Esophagus muscularis mucosa (tissue), 4 donors: ENCODE data around the gene DVL1. TPM values are rescaled to one million over a fixed set of nuclear protein-coding genes. Genes with fewer than 3 reads are reported as not detected.

ENCODE experiments used
- DNase-seq: peaks from one replicate; pipeline ENCODE4 v3.0.0-alpha.2; 2017; ENCODE audit errors: extremely low spot score
- H3K27ac ChIP-seq, 4 donors: fragments of 200-600 bp; sonication (generic); replicated peaks in 1 of 4; 1 replicate in 3 of 4; 2 replicates in 1 of 4; pipeline ENCODE4 v1.5.1; 2016 to 2019; ENCODE audit warnings: mild to moderate bottlenecking in 1 of 4
- H3K27me3 ChIP-seq, 4 donors: fragments of 200-600 bp; sonication (generic); one replicate each; pipeline versions ENCODE4 v1.5.1 to v1.6.0; 2016 to 2019
- H3K36me3 ChIP-seq, 4 donors: fragments of 200-600 bp; sonication (generic); one replicate each; pipeline ENCODE4 v1.5.1; 2016 to 2019
- H3K4me1 ChIP-seq, 4 donors: fragments of 200-600 bp; sonication (generic); one replicate each; pipeline ENCODE4 v1.5.1; 2016 to 2019
- H3K4me3 ChIP-seq, 4 donors: fragments of 200-600 bp; sonication (generic); 1 replicate in 2 of 4; 2 replicates in 2 of 4; pipeline ENCODE4 v1.5.1; 2016 to 2019; ENCODE audit warnings: mild to moderate bottlenecking in 4 of 4, moderate library complexity in 1 of 4
- H3K9me3 ChIP-seq, 4 donors: fragments of 200-600 bp; sonication (generic); 1 replicate in 3 of 4; 2 replicates in 1 of 4; pipeline ENCODE4 v1.5.1; 2016 to 2019
- EP300 ChIP-seq: sonication (generic); formaldehyde crosslinking; IDR thresholded peaks from one replicate; pipeline ENCODE4 v1.6.1; 2017; ENCODE audit warnings: antibody characterized with exemption
- POLR2A ChIP-seq: fragments of 450-650 bp; IDR thresholded peaks from one replicate; pipeline ENCODE4 v1.6.1; 2017; ENCODE audit warnings: antibody characterized with exemption, moderate library complexity, mild to moderate bottlenecking, low read depth
- POLR2AphosphoS5 ChIP-seq, 2 donors: sonication (generic); formaldehyde crosslinking; IDR thresholded peaks; one replicate each; pipeline ENCODE4 v1.6.1; 2017; ENCODE audit warnings: antibody characterized with exemption in 2 of 2
- WGBS: methylation state at CpG from one replicate; pipeline ENCODE4 v1.1.5; 2018; 5-methylcytosine and 5-hydroxymethylcytosine counted together
- intact Hi-C: fragments of 100-400 bp; cut with DNase I; formaldehyde crosslinking; loops from one replicate; pipeline ENCODE4 v1.15.1; 2023
- small RNA-seq, 3 donors: library from RNA; depleted of rRNA; stranded (forward); fragments of <200 nt; gene quantifications; one replicate each; pipeline ENCODE3, GENCODE V24; 2016
- total RNA-seq, 4 donors: library from RNA; depleted of rRNA; stranded (reverse); fragments of >200 nt; gene quantifications; one replicate each; pipeline versions ENCODE4 v1.1.0 to v1.2.1, GENCODE V29; 2016
- TF ChIP-seq, protein P1 (sequence below), 3 experiments: fragments of 200-600 bp in 2 of 3; fragments of 450-650 bp in 1 of 3; sonication (generic) in 2 of 3; IDR thresholded peaks; one replicate each; pipeline ENCODE4 v1.5.1; 2017 to 2019; ENCODE audit warnings: antibody characterized with exemption in 3 of 3, mild to moderate bottlenecking in 2 of 3, moderate library complexity in 1 of 3

DVL1 gene
- total RNA-seq, 4 donors from 2014 or later, result 66.9 to 141 (median 114) TPM

DNA sequence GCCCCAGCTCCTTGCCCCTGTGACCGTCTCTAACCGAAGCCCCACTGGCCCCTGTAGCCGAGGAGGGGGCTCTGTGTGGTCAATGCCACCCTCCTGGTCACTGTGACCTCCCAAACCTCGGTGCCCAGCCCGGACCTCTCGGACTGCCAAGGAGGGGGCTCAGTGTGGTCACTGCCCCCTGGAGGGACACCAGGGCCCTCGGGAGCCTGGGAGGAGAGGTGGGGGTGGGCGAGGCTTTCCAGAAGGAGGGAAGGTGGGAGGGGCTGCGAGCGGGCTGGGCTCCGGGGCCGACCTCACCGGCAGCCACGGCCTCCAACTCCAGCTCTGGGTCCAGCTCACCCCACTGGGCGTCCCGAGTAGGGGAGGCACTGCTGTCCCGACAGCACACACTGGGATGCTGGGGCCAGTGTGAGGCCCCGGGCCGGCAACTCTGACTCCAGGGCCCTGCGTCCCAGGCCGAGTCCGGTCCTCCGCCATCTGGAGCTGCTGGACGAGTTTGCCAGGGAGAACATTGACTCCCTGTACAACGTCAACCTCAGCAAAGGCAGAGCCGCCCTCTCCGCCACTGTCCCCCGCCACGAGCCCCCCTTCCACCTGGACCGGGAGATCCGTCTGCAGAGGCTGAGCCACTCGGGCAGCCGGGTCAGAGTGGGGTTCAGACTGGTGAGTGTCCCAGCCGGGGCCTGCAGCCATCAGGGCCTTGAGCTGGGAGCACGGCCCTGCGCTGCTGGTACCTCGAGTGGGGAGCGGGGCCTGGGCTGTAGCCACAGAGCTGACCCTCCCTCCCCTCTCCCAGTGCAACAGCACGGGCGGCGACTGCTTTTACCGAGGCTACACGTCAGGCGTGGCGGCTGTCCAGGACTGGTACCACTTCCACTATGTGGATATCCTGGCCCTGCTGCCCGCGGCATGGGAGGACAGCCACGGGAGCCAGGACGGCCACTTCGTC, 62.6 kb downstream of the DVL1 start:
- H3K36me3 ChIP-seq, result no peaks in the 10 kb centered on the region
- DNase-seq, result no peak
- intact Hi-C loops, result no loop called here
- peaks cover 0 to 38% (median 1%) of the 10 kb centered on the region in 4 donors for H3K27me3 ChIP-seq
- WGBS, result 37% methylated on average over 18 of the region's 50 CpGs
- H3K27ac ChIP-seq, result no peak overlapping the region
- H3K4me3 ChIP-seq, result no peak overlapping the region
- H3K9me3 ChIP-seq, result no peaks in the 10 kb centered on the region
- H3K4me1 ChIP-seq, result peaks cover 0 to 18% (median 8%) of the 10 kb centered on the region in 4 donors
- TF ChIP-seq EP300 (no peak), POLR2AphosphoS5 (IDR thresholded peaks at IDR 0.05) (no peak), POLR2A (no peak)
- TF ChIP-seq, protein P1, sequence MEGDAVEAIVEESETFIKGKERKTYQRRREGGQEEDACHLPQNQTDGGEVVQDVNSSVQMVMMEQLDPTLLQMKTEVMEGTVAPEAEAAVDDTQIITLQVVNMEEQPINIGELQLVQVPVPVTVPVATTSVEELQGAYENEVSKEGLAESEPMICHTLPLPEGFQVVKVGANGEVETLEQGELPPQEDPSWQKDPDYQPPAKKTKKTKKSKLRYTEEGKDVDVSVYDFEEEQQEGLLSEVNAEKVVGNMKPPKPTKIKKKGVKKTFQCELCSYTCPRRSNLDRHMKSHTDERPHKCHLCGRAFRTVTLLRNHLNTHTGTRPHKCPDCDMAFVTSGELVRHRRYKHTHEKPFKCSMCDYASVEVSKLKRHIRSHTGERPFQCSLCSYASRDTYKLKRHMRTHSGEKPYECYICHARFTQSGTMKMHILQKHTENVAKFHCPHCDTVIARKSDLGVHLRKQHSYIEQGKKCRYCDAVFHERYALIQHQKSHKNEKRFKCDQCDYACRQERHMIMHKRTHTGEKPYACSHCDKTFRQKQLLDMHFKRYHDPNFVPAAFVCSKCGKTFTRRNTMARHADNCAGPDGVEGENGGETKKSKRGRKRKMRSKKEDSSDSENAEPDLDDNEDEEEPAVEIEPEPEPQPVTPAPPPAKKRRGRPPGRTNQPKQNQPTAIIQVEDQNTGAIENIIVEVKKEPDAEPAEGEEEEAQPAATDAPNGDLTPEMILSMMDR (IDR thresholded peaks at IDR 0.05), result no peak

DNA sequence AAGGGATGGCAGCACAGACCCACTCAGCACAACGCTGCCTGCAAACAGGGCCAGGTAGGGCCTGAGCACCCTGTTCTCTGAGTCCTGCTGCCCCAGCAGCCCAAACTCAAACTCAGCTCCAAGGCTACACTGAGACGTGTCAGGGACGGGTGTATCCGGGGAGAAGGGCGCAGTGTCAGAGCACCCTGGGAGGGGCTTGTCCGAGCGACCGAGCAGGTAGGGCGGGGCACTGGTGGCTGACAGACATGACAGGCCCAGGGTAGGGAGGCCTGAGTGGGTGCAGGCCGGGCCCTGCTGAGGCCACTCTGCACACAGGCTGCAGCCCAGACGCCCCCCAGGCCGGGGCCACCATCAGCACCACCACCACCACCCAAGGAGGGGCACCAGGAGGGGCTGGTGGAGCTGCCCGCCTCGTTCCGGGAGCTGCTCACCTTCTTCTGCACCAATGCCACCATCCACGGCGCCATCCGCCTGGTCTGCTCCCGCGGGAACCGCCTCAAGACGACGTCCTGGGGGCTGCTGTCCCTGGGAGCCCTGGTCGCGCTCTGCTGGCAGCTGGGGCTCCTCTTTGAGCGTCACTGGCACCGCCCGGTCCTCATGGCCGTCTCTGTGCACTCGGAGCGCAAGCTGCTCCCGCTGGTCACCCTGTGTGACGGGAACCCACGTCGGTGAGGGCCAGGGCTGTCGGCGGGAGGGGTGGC, 63.5 kb downstream of the DVL1 start:
- 45% methylated on average over 4 of the region's 37 CpGs for WGBS
- Histone ChIP-seq H3K9me3 (no peaks in the 10 kb centered on the region), H3K4me3 (no peak overlapping the region), H3K27me3 (peaks cover 0 to 38% (median 1%) of the 10 kb centered on the region in 4 donors), H3K4me1 (peaks cover 0 to 12% (median under 1%) of the 10 kb centered on the region in 4 donors), H3K36me3 (no peaks in the 10 kb centered on the region), H3K27ac (no peak overlapping the region)
- intact Hi-C loops, result no loop called here
- DNase-seq, result no peak
- TF ChIP-seq POLR2AphosphoS5 (IDR thresholded peaks at IDR 0.05) (no peak), EP300 (no peak), POLR2A (no peak)
- TF ChIP-seq, protein P1 (IDR thresholded peaks at IDR 0.05), result no peak

Small RNAs within 50 kb of the gene (small RNA-seq; reads per million reads assigned to genes)
- gene MIR6726, result 0 to 0.51 (median 0.33) reads per million in 3 donors

Other genes with a start within 250 kb of the DVL1 start
- gene C1orf159, start 233.3 kb downstream of the DVL1 start, total RNA-seq, result 10 to 100 TPM in 1 of 4 donors, 1 to 10 TPM in 3; 4.2 to 11.9 (median 8.5) TPM
- gene TTLL10, start 175.5 kb downstream of the DVL1 start, total RNA-seq, result under 1 TPM in 1 of 4 donors, not detected in 3; 0.17 TPM
- gene TNFRSF18, start 142.8 kb downstream of the DVL1 start, total RNA-seq, result under 1 TPM in 2 of 4 donors, not detected in 2; 0.29 to 0.66 TPM
- 1 to 10 TPM in 2 of 4 donors, under 1 TPM in 2; 0.50 to 2.1 (median 0.93) TPM for gene TNFRSF4, start 135.3 kb downstream of the DVL1 start, total RNA-seq
- 100 to 1,000 TPM in 3 of 4 donors, 10 to 100 TPM in 1; 88.5 to 125 (median 107) TPM for gene SDF4, start 117.4 kb downstream of the DVL1 start, total RNA-seq
- gene B3GALT6, start 117.2 kb downstream of the DVL1 start, total RNA-seq, result 10 to 100 TPM; 10.4 to 24.6 (median 21.0) TPM
- gene C1QTNF12, start 102.7 kb downstream of the DVL1 start, total RNA-seq, result under 1 TPM in 2 of 4 donors, not detected in 2; 0.33 to 0.52 TPM
- gene UBE2J2, start 75.6 kb downstream of the DVL1 start, total RNA-seq, result 10 to 100 TPM; 34.9 to 61.4 (median 49.5) TPM
- 1 to 10 TPM in 3 of 4 donors, under 1 TPM in 1; 0.83 to 4.1 (median 1.9) TPM for gene SCNN1D, start 69.0 kb downstream of the DVL1 start, total RNA-seq
- gene ACAP3, start 41.5 kb downstream of the DVL1 start, total RNA-seq, result 10 to 100 TPM; 34.8 to 63.2 (median 47.4) TPM
- 10 to 100 TPM; 10.3 to 24.7 (median 21.7) TPM for gene PUSL1, start 40.8 kb downstream of the DVL1 start, total RNA-seq
- 100 to 1,000 TPM in 1 of 4 donors, 10 to 100 TPM in 3; 75.9 to 121 (median 87.8) TPM for gene INTS11, start 24.8 kb downstream of the DVL1 start, total RNA-seq
- gene CPTP, start 24.6 kb downstream of the DVL1 start, total RNA-seq, result 10 to 100 TPM; 15.4 to 44.9 (median 31.5) TPM
- gene TAS1R3, start 18.1 kb downstream of the DVL1 start, total RNA-seq, result under 1 TPM in 2 of 4 donors, not detected in 2; 0.17 to 0.32 TPM
- 100 to 1,000 TPM in 2 of 4 donors, 10 to 100 TPM in 2; 68.5 to 129 (median 87.2) TPM for gene MXRA8, start 9.1 kb upstream of the DVL1 start, total RNA-seq
- 100 to 1,000 TPM in 3 of 4 donors, 10 to 100 TPM in 1; 98.4 to 152 (median 117) TPM for gene AURKAIP1, start 25.8 kb upstream of the DVL1 start, total RNA-seq
- 100 to 1,000 TPM in 2 of 4 donors, 10 to 100 TPM in 2; 73.4 to 136 (median 108) TPM for gene CCNL2, start 49.9 kb upstream of the DVL1 start, total RNA-seq
- 100 to 1,000 TPM; 144 to 175 (median 155) TPM for gene MRPL20, start 57.9 kb upstream of the DVL1 start, total RNA-seq
- gene ANKRD65, start 71.9 kb upstream of the DVL1 start, total RNA-seq, result 10 to 100 TPM in 2 of 4 donors, 1 to 10 TPM in 2; 8.1 to 19.2 (median 9.8) TPM
- 100 to 1,000 TPM in 2 of 4 donors, 10 to 100 TPM in 2; 99.7 to 168 (median 116) TPM for gene VWA1, start 86.3 kb upstream of the DVL1 start, total RNA-seq
- 1 to 10 TPM in 1 of 4 donors, under 1 TPM in 3; 0.32 to 2.4 (median 0.58) TPM for gene ATAD3C, start 100.3 kb upstream of the DVL1 start, total RNA-seq
- 10 to 100 TPM in 2 of 4 donors, 1 to 10 TPM in 2; 9.7 to 14.9 (median 10.0) TPM for gene ATAD3B, start 122.3 kb upstream of the DVL1 start, total RNA-seq
- gene ATAD3A, start 162.7 kb upstream of the DVL1 start, total RNA-seq, result 10 to 100 TPM; 18.3 to 29.3 (median 25.2) TPM
- gene TMEM240, start 191.2 kb upstream of the DVL1 start, total RNA-seq, result 10 to 100 TPM in 2 of 4 donors, 1 to 10 TPM in 2; 8.7 to 22.1 (median 13.9) TPM
- gene SSU72, start 225.4 kb upstream of the DVL1 start, total RNA-seq, result 100 to 1,000 TPM in 2 of 4 donors, 10 to 100 TPM in 2; 78.7 to 134 (median 112) TPM